ENCODE data around the gene NXPE1. TPM values are rescaled to one million over a fixed set of nuclear protein-coding genes. Genes with fewer than 3 reads are reported as not detected.
"Not testable (repeated sequence)": the region's sequence is repeated elsewhere in the genome, so short reads cannot be mapped to it uniquely, and the experiment has no call there.

NXPE1 gene
- total and polyA plus RNA-seq, 4 experiments from 2014 or later, result not detected

DNA sequence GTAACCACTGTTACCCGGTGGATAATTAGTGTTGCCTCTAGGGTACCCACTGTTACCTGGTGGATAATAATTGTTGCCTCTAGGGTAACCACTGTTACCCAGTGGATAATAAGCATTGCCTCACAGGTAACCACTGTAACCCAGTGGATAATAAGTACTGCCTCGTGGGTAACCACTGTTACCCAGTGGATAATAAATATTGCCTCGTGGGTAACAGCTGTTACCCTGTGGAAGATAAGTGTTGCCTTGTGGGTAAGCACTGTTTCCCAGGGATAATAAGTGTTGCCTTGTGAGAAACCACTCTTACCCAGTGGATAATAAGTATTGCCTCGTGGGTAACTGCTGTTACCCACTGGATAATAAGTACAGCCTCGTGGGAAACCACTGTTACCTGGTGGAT, 45.2 kb upstream of the NXPE1 start:
- DNase-seq, result no peak
- no peaks in the 10 kb centered on the region for H3K4me1 ChIP-seq (ENCODE audit: insufficient read depth, low read length)
- Mint-ChIP-seq H3K27me3 (no peaks in the 10 kb centered on the region), H3K4me1 (no peaks in the 10 kb centered on the region), H3K9me3 (peaks cover 0 to 9% (median 0%) of the 10 kb centered on the region in 8 donors), H3K36me3 (no peaks in the 10 kb centered on the region), H3K4me3 (no peak overlapping the region), H3K27ac (no peak overlapping the region)
- H3K27me3 ChIP-seq (ENCODE audit: insufficient read depth, low read length), result no peaks in the 10 kb centered on the region
- POLR2A ChIA-PET (ENCODE audit: partially characterized antibody), result no interaction called here
- no peak overlapping the region for H3K27ac ChIP-seq (ENCODE audit: low read depth, low read length)
- no peaks in the 10 kb centered on the region for H3K9me3 ChIP-seq (ENCODE audit: control insufficient read depth in 1 of 2, low read length in 2 of 2)
- CTCF ChIA-PET (ENCODE audit: partially characterized antibody), result no interaction called here
- intact Hi-C loops (cut with micrococcal nuclease), result no loop called here
- H3K4me3 ChIP-seq (ENCODE audit: low read length in 2 of 2), result no peak overlapping the region
- no peaks in the 10 kb centered on the region for H3K36me3 ChIP-seq (ENCODE audit: insufficient read depth, low read length)

- H3K9me3 Mint-ChIP-seq, result peaks cover 0 to 9% (median 0%) of the 10 kb centered on the region in 8 donors
- H3K27ac ChIP-seq (ENCODE audit: low read depth, low read length), result no peak overlapping the region
- POLR2A ChIA-PET (ENCODE audit: partially characterized antibody), result no interaction called here
- H3K36me3 ChIP-seq (ENCODE audit: insufficient read depth, low read length), result no peaks in the 10 kb centered on the region
- intact Hi-C loops (cut with micrococcal nuclease), result no loop called here
- no peaks in the 10 kb centered on the region for H3K4me1 Mint-ChIP-seq
- no peaks in the 10 kb centered on the region for H3K36me3 Mint-ChIP-seq
- CTCF ChIA-PET (ENCODE audit: partially characterized antibody), result no interaction called here
- no peak overlapping the region for H3K27ac Mint-ChIP-seq
- H3K27me3 Mint-ChIP-seq, result no peaks in the 10 kb centered on the region
- DNase-seq, result no peak
- H3K27me3 ChIP-seq (ENCODE audit: insufficient read depth, low read length), result no peaks in the 10 kb centered on the region
- no peaks in the 10 kb centered on the region for H3K9me3 ChIP-seq (ENCODE audit: control insufficient read depth in 1 of 2, low read length in 2 of 2)
- H3K4me3 ChIP-seq (ENCODE audit: low read length in 2 of 2), result no peak overlapping the region
- no peak overlapping the region for H3K4me3 Mint-ChIP-seq
- no peaks in the 10 kb centered on the region for H3K4me1 ChIP-seq (ENCODE audit: insufficient read depth, low read length)
Observed at GRCh38 chr11:114604179-114604813, 44.6 kb upstream of the NXPE1 start.

DNA sequence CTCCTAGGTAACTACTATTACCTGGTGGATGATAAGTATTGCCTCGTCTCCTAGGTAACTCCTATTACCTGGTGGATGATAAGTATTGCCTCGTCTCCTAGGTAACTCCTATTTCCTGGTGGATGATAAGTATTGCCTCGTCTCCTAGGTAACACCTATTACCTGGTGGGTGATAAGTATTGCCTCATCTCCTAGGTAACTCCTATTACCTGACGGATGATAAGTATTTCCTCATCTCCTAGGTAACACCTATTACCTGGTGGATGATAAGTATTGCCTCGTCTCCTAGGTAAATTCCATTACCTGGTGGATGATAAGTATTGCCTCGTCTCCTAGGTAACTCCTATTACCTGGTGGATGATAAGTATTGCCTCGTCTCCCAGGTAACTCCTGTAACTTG, 43.5 kb upstream of the NXPE1 start:
- H3K9me3 Mint-ChIP-seq; H3K9me3 ChIP-seq (ENCODE audit: control insufficient read depth in 1 of 2, low read length in 2 of 2); H3K27me3 Mint-ChIP-seq; H3K4me1 Mint-ChIP-seq; H3K36me3 Mint-ChIP-seq; H3K4me3 Mint-ChIP-seq; H3K36me3 ChIP-seq (ENCODE audit: insufficient read depth, low read length); POLR2A ChIA-PET (ENCODE audit: partially characterized antibody); CTCF ChIA-PET (ENCODE audit: partially characterized antibody); intact Hi-C loops (cut with micrococcal nuclease); H3K4me3 ChIP-seq (ENCODE audit: low read length in 2 of 2); H3K27ac ChIP-seq (ENCODE audit: low read depth, low read length); H3K27ac Mint-ChIP-seq; H3K4me1 ChIP-seq (ENCODE audit: insufficient read depth, low read length); H3K27me3 ChIP-seq (ENCODE audit: insufficient read depth, low read length): not testable (repeated sequence)
- peak in 1 of 5 donors; percentile 0 for DNase-seq

DNA sequence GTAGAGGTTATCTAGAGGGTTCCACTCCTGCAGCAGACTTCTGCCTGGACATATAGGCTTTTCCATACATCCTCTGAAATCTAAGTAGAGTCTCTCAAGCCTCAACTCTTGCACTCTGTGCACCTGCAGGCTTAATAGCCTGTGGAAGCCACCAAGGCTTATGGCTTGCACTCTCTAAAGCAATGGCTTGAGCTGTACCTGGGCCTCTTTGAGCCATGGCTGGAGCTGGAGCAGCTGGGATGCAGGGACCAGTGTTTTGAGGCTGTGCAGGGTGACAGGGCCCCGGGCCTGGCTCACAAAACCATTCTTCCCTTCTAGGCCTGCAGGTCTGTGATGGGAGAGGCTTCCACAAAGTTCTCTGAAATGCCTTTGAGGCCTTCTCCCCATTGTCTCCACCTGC, 38.8 kb upstream of the NXPE1 start:
- no peaks in the 10 kb centered on the region for H3K36me3 ChIP-seq (ENCODE audit: insufficient read depth, low read length)
- ChIA-PET POLR2A (ENCODE audit: partially characterized antibody) (no interaction called here), CTCF (ENCODE audit: partially characterized antibody) (no interaction called here)
- H3K4me1 ChIP-seq (ENCODE audit: insufficient read depth, low read length), result no peaks in the 10 kb centered on the region
- Mint-ChIP-seq H3K4me1 (no peaks in the 10 kb centered on the region), H3K27ac (no peak overlapping the region), H3K9me3 (peaks cover 0 to 2% (median 0%) of the 10 kb centered on the region in 8 donors), H3K4me3 (no peak overlapping the region), H3K27me3 (no peaks in the 10 kb centered on the region), H3K36me3 (no peaks in the 10 kb centered on the region)
- no peak overlapping the region for H3K27ac ChIP-seq (ENCODE audit: low read depth, low read length)
- intact Hi-C loops (cut with micrococcal nuclease), result no loop called here
- no peak for DNase-seq
- no peaks in the 10 kb centered on the region for H3K9me3 ChIP-seq (ENCODE audit: control insufficient read depth in 1 of 2, low read length in 2 of 2)
- no peak overlapping the region for H3K4me3 ChIP-seq (ENCODE audit: low read length in 2 of 2)
- H3K27me3 ChIP-seq (ENCODE audit: insufficient read depth, low read length), result no peaks in the 10 kb centered on the region

DNA sequence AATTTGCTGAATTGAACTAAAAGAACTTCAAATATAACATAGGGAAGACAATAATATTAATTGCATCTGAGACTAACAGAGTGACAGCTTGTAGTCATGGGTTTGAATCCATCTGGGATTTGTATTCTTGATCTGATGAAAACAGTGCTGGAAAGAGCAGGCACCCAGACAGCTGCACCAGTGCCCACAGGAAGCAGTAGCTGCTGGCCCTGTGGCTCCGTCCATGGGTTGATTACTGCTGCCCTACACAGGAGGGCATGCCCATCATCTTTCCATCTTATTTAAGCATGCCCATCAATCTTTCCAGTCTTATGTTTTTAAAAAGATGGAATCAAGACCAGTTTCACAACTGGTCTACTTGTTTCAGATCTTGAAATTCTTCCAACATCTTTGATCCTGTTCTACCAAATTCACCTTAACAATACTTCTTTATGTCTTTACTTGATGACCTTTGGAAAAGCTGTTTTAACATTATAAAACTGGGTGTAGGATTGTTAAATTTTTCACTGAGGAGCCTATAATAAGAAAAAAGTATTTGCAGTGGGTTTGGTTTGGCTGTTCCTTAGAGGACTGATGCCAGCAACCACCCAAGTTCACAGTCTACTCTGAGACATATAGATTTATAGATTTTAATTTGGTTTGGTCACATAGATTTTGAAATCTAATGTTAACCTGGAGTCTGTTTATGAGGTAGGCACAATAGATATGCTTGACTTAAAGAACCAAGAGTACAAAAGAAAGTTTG, 36.7 kb upstream of the NXPE1 start:
- Histone ChIP-seq H3K36me3 (ENCODE audit: insufficient read depth, low read length) (no peaks in the 10 kb centered on the region), H3K9me3 (ENCODE audit: control insufficient read depth in 1 of 2, low read length in 2 of 2) (no peaks in the 10 kb centered on the region), H3K4me3 (ENCODE audit: low read length in 2 of 2) (no peak overlapping the region), H3K4me1 (ENCODE audit: insufficient read depth, low read length) (no peaks in the 10 kb centered on the region), H3K27ac (ENCODE audit: low read depth, low read length) (no peak overlapping the region), H3K27me3 (ENCODE audit: insufficient read depth, low read length) (no peaks in the 10 kb centered on the region)
- Mint-ChIP-seq H3K4me1 (no peaks in the 10 kb centered on the region), H3K36me3 (no peaks in the 10 kb centered on the region), H3K9me3 (no peaks in the 10 kb centered on the region), H3K27ac (no peak overlapping the region), H3K4me3 (no peak overlapping the region), H3K27me3 (peaks cover 0 to 4% of the 10 kb centered on the region in 2 donors)
- POLR2A ChIA-PET (ENCODE audit: partially characterized antibody), result no interaction called here
- intact Hi-C loops (cut with micrococcal nuclease), result no loop called here
- DNase-seq, result no peak
- CTCF ChIA-PET (ENCODE audit: partially characterized antibody), result no interaction called here

- H3K36me3 Mint-ChIP-seq, result no peaks in the 10 kb centered on the region
- H3K36me3 ChIP-seq (ENCODE audit: insufficient read depth, low read length), result no peaks in the 10 kb centered on the region
- no peak within 1 kb of the TSS for H3K27ac ChIP-seq (ENCODE audit: low read depth, low read length)
- H3K27me3 ChIP-seq (ENCODE audit: insufficient read depth, low read length), result no peaks in the 10 kb centered on the region
- CTCF ChIA-PET (ENCODE audit: partially characterized antibody), result no interaction called here
- no peaks in the 10 kb centered on the region for H3K9me3 ChIP-seq (ENCODE audit: control insufficient read depth in 1 of 2, low read length in 2 of 2)
- no peak within 1 kb of the TSS for H3K4me3 ChIP-seq (ENCODE audit: low read length in 2 of 2)
- no peak within 1 kb of the TSS for H3K4me3 Mint-ChIP-seq
- DNase-seq, result no peak
- H3K9me3 Mint-ChIP-seq, result no peaks in the 10 kb centered on the region
- H3K4me1 Mint-ChIP-seq, result no peaks in the 10 kb centered on the region
- POLR2A ChIA-PET (ENCODE audit: partially characterized antibody), result no interaction called here
- H3K27ac Mint-ChIP-seq, result no peak within 1 kb of the TSS
- no peaks in the 10 kb centered on the region for H3K4me1 ChIP-seq (ENCODE audit: insufficient read depth, low read length)
- intact Hi-C loops (cut with micrococcal nuclease), result no loop called here
- H3K27me3 Mint-ChIP-seq, result peaks cover 0 to 5% of the 10 kb centered on the region in 2 donors
Observed at GRCh38 chr11:114595571-114595970, 35.9 kb upstream of the NXPE1 start, which contains the start of gene NXPE4. TSS of gene NXPE4 (minus strand) at chr11:114595786. CDS start at chr11:114594759, 1,027 bp downstream.

- H3K4me3 ChIP-seq (ENCODE audit: low read length in 2 of 2), result no peak overlapping the region
- no peaks in the 10 kb centered on the region for H3K36me3 ChIP-seq (ENCODE audit: insufficient read depth, low read length)
- Mint-ChIP-seq H3K27me3 (peaks cover 0 to 5% of the 10 kb centered on the region in 2 donors), H3K4me3 (no peak overlapping the region), H3K9me3 (peaks cover 0 to 3% (median 0%) of the 10 kb centered on the region in 8 donors), H3K27ac (no peak overlapping the region), H3K36me3 (no peaks in the 10 kb centered on the region), H3K4me1 (no peaks in the 10 kb centered on the region)
- no peak for DNase-seq
- POLR2A ChIA-PET (ENCODE audit: partially characterized antibody), result no interaction called here
- intact Hi-C loops (cut with micrococcal nuclease), result no loop called here
- H3K27ac ChIP-seq (ENCODE audit: low read depth, low read length), result no peak overlapping the region
- no peaks in the 10 kb centered on the region for H3K27me3 ChIP-seq (ENCODE audit: insufficient read depth, low read length)
- CTCF ChIA-PET (ENCODE audit: partially characterized antibody), result no interaction called here
- no peaks in the 10 kb centered on the region for H3K4me1 ChIP-seq (ENCODE audit: insufficient read depth, low read length)
- no peaks in the 10 kb centered on the region for H3K9me3 ChIP-seq (ENCODE audit: control insufficient read depth in 1 of 2, low read length in 2 of 2)
Observed at GRCh38 chr11:114594703-114595102, 35.0 kb upstream of the NXPE1 start.

Measured in CD4-positive, alpha-beta memory T cell (primary cell).